ENCODE measurements around the gene PARP14. TPM values are rescaled to one million over a fixed set of nuclear protein-coding genes. Genes with fewer than 3 reads are reported as not detected.
"Not testable (repeated sequence)": the region's sequence is repeated elsewhere in the genome, so short reads cannot be mapped to it uniquely, and the experiment has no call there.

PARP14 gene
- total and polyA plus RNA-seq, 2 experiments from 2014 or later = 0.42 to 4.0 TPM

GRCh38 chr3:122642935-122643334, 37.7 kb upstream of the PARP14 start:
- DNase-seq (ENCODE audit: low read depth in 1 of 2, low spot score in 1 of 2) = no peak
- no peak overlapping the region for H3K27ac ChIP-seq
- TF ChIP-seq, protein P1, sequence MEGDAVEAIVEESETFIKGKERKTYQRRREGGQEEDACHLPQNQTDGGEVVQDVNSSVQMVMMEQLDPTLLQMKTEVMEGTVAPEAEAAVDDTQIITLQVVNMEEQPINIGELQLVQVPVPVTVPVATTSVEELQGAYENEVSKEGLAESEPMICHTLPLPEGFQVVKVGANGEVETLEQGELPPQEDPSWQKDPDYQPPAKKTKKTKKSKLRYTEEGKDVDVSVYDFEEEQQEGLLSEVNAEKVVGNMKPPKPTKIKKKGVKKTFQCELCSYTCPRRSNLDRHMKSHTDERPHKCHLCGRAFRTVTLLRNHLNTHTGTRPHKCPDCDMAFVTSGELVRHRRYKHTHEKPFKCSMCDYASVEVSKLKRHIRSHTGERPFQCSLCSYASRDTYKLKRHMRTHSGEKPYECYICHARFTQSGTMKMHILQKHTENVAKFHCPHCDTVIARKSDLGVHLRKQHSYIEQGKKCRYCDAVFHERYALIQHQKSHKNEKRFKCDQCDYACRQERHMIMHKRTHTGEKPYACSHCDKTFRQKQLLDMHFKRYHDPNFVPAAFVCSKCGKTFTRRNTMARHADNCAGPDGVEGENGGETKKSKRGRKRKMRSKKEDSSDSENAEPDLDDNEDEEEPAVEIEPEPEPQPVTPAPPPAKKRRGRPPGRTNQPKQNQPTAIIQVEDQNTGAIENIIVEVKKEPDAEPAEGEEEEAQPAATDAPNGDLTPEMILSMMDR (IDR thresholded peaks at IDR 0.05; ENCODE audit: low read depth, low read length) = no peak
- H3K4me3 ChIP-seq = no peak overlapping the region
- no peaks in the 10 kb centered on the region for H3K36me3 ChIP-seq
- peaks cover 9% of the 10 kb centered on the region for H3K4me1 ChIP-seq (ENCODE audit: low read depth)
- H3K9me3 ChIP-seq (ENCODE audit: low read depth) = no peaks in the 10 kb centered on the region
- no peaks in the 10 kb centered on the region for H3K27me3 ChIP-seq

DNA sequence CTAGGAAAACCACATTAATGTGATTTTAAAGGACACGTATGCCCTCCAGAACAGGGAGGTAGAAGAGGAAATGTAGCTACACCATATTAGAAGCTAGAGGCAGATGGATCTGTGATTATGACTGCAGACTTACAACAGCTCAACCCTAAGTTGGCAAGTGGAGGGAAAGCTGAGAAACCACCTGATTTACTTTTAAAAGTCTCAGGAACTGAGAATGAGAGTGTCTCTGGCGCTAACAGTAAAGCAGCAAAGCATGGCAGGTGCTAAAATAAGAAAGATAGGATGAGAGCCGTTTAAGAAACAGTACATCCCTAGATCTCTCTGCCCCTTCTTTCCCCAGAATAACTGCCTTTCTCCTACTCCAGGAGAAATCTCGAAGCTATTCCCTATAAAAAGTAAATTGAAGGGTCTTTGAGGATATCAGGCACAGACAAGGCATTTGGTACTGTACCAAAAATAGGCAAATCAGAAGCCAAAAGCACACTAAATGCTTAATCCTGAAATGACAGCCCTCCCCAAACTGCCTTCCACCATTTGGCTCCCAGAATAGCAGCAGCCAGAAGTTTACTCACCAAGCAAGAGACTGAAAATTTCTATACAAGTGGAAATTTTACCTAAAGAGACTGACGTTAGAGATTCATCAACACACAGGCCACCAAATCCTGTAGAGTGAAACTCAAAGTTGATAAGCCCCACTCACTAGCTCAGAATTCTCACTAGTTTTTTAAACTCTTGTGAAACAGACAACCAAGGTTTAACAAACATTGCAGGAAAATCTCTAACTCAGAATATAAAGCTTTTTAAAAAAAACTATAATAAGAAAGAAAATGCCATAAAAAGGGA, 34.3 kb upstream of the PARP14 start:
- Histone ChIP-seq H3K36me3 (no peaks in the 10 kb centered on the region), H3K27ac (no peak overlapping the region), H3K27me3 (no peaks in the 10 kb centered on the region), H3K9me3 (ENCODE audit: low read depth) (no peaks in the 10 kb centered on the region), H3K4me3 (no peak overlapping the region), H3K4me1 (ENCODE audit: low read depth) (peaks cover 9% of the 10 kb centered on the region)
- peak in 1 of 2 donors; percentile 19 for DNase-seq (ENCODE audit: low read depth in 1 of 2, low spot score in 1 of 2)
- TF ChIP-seq, protein P1 (IDR thresholded peaks at IDR 0.05; ENCODE audit: low read depth, low read length) = no peak

- H3K27me3 ChIP-seq; DNase-seq (ENCODE audit: low read depth in 1 of 2, low spot score in 1 of 2): not testable (repeated sequence)
Observed at GRCh38 chr3:122651233-122651907, 29.3 kb upstream of the PARP14 start.

GRCh38 chr3:122651962-122652361, 28.7 kb upstream of the PARP14 start:
- not testable (repeated sequence) for DNase-seq (ENCODE audit: low read depth in 1 of 2, low spot score in 1 of 2)

More at GRCh38 chr3:122651233-122651907, 29.3 kb upstream of the PARP14 start:
- H3K4me1 ChIP-seq (ENCODE audit: low read depth); H3K27ac ChIP-seq; H3K36me3 ChIP-seq; H3K4me3 ChIP-seq; H3K9me3 ChIP-seq (ENCODE audit: low read depth): not testable (repeated sequence)

DNA sequence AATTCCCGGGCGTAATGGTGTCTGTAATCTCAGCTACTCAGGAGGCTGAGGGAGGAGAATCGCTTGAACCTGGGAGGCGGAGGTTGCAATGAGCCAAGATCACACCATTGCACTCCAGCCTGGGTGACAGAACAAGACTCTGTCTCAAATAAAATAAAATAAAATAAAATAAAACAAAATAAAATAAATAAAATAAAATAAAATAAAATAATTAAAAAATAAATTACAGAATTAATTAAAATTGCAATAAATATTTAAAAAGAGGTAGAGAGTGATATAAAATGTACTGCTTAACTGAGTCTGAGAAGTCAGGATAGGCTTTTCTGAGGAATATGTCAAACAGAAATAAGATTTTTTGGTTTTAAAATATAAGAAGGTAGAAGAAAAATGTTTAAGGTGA, 22.3 kb upstream of the PARP14 start:
- H3K36me3 ChIP-seq; H3K4me3 ChIP-seq; H3K9me3 ChIP-seq (ENCODE audit: low read depth); H3K27ac ChIP-seq; H3K27me3 ChIP-seq; DNase-seq (ENCODE audit: low read depth in 1 of 2, low spot score in 1 of 2); H3K4me1 ChIP-seq (ENCODE audit: low read depth): not testable (repeated sequence)

More at GRCh38 chr3:122651962-122652361, 28.7 kb upstream of the PARP14 start:
- H3K36me3 ChIP-seq; H3K4me3 ChIP-seq; H3K9me3 ChIP-seq (ENCODE audit: low read depth); H3K4me1 ChIP-seq (ENCODE audit: low read depth); H3K27ac ChIP-seq; H3K27me3 ChIP-seq: not testable (repeated sequence)

- TF ChIP-seq, protein P1 (IDR thresholded peaks at IDR 0.05; ENCODE audit: low read depth, low read length) = no peak
- H3K4me3 ChIP-seq = no peak overlapping the region
- no peaks in the 10 kb centered on the region for H3K36me3 ChIP-seq
- H3K27ac ChIP-seq = no peak overlapping the region
- H3K4me1 ChIP-seq (ENCODE audit: low read depth) = no peaks in the 10 kb centered on the region
- no peak for DNase-seq (ENCODE audit: low read depth in 1 of 2, low spot score in 1 of 2)
- H3K27me3 ChIP-seq = no peaks in the 10 kb centered on the region
- no peaks in the 10 kb centered on the region for H3K9me3 ChIP-seq (ENCODE audit: low read depth)
Observed at GRCh38 chr3:122660297-122660974, 20.2 kb upstream of the PARP14 start.

All from cardiac muscle cell (in vitro differentiated cells and primary cell).